Prostate gland (tissue), 2 donors: ENCODE measurements around the gene MPEG1.

Source experiments
- CTCF ChIP-seq, 4 experiments: fragments of 200-600 bp in 2 of 4; fragments of 450-650 bp in 2 of 4; sonication (generic) in 2 of 4; IDR thresholded peaks; 1 replicate in 3 of 4; 2 replicates in 1 of 4; pipeline ENCODE4 v1.5.1; 2016 to 2019; ENCODE audit warnings: antibody characterized with exemption in 4 of 4, mild to moderate bottlenecking in 2 of 4, moderate library complexity in 2 of 4
- POLR2AphosphoS5 ChIP-seq: sonication (generic); formaldehyde crosslinking; IDR thresholded peaks from one replicate; pipeline ENCODE4 v1.6.1; 2017; ENCODE audit warnings: antibody characterized with exemption

- TF ChIP-seq POLR2AphosphoS5 (no peak), CTCF (IDR thresholded peaks at IDR 0.05) (no peak)
Observed at GRCh38 chr11:59181746-59182456, 30.8 kb downstream of the MPEG1 start.
